ENCODE data around the gene CTNNBL1. TPM values are rescaled to one million over a fixed set of nuclear protein-coding genes. Genes with fewer than 3 reads are reported as not detected.

The CTNNBL1 gene
- total and polyA plus RNA-seq, 3 donors from 2014 or later = 50.4 to 119 (median 61.0) TPM

- Histone ChIP-seq H3K27me3 (no peaks in the 10 kb centered on the region), H3K4me3 (no peak overlapping the region), H3K4me1 (no peaks in the 10 kb centered on the region), H3K27ac (no peak overlapping the region), H3K36me3 (ENCODE audit: low read depth, missing control alignments) (no peaks in the 10 kb centered on the region), H3K9me3 (no peaks in the 10 kb centered on the region)
- intact Hi-C loops (cut with DNase I; ENCODE audit: low total_unique reads) = no loop called here
- TF ChIP-seq CTCF (IDR thresholded peaks at IDR 0.05) (no peak), POLR2A (IDR thresholded peaks at IDR 0.05) (no peak)
- DNase-seq = no peak
- 82 to 96% methylated on average over 5 of the region's 5 CpGs for WGBS, 2 donors
Observed at GRCh38 chr20:37725855-37726254, 32.0 kb downstream of the CTNNBL1 start.

DNA sequence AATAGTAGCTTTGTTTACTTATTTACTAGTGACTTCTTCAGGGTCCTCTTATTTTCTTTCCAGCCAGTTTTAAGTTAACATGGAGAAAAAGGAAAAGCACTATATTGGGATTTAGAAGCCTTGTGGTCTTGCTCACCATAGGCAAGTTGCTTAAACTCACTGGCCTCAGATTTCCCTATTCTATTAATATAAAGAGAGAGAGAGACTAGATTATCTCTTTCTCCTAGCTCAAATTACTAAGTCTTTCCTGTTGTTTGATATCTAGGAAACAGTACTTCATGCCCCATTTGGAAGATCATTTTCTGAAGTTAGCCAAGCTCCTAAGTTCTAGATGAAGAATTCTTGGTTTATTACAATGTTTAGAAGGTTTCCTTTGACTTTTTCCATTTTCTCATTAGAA, 32.5 kb downstream of the CTNNBL1 start:
- H3K4me3 ChIP-seq = no peak overlapping the region
- intact Hi-C loops (cut with DNase I; ENCODE audit: low total_unique reads) = no loop called here
- TF ChIP-seq POLR2A (IDR thresholded peaks at IDR 0.05) (no peak), CTCF (IDR thresholded peaks at IDR 0.05) (no peak)
- H3K27ac ChIP-seq = no peak overlapping the region
- no peaks in the 10 kb centered on the region for H3K36me3 ChIP-seq (ENCODE audit: low read depth, missing control alignments)
- no peak for DNase-seq
- H3K9me3 ChIP-seq = no peaks in the 10 kb centered on the region
- H3K4me1 ChIP-seq = no peaks in the 10 kb centered on the region
- H3K27me3 ChIP-seq = no peaks in the 10 kb centered on the region

GRCh38 chr20:37726971-37727956, 33.4 kb downstream of the CTNNBL1 start:
- TF ChIP-seq POLR2A (IDR thresholded peaks at IDR 0.05) (no peak), CTCF (IDR thresholded peaks at IDR 0.05) (no peak)
- Histone ChIP-seq H3K4me1 (no peaks in the 10 kb centered on the region), H3K9me3 (no peaks in the 10 kb centered on the region), H3K4me3 (no peak overlapping the region), H3K36me3 (ENCODE audit: low read depth, missing control alignments) (no peaks in the 10 kb centered on the region), H3K27me3 (no peaks in the 10 kb centered on the region), H3K27ac (no peak overlapping the region)
- 83 to 84% methylated on average over 7 of the region's 7 CpGs for WGBS, 2 donors
- intact Hi-C loops (cut with DNase I; ENCODE audit: low total_unique reads) = no loop called here
- DNase-seq = no peak

DNA sequence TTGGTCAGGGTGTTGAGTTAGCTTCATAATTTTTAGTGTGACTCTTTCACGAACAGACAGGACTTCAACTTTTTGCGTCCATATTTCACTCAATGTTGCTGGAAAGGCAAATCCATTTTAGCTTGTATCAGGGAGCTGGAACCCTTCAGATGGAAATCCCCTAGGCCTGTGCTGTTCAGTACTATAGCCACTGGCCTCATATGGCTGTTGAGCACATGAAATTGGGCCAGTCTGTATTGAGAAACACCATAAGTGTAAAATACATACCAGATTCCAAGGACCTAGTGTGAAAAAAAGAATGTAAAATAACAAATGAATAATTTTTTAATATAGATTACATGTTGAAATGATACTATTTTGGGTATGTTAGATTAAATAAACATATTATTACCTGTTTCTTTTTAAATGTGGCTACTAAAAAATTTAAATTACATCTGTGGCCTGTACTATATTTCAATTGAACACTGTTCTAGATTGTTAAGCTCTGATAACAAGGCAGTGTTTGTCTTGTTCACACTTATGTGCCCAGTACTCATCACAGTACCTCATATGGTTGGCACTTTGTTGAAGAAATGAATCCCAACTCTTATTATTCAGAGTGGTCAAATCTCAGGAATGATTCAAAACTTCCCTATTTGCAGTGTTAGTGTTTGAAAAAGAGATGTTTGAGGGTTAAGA, 34.3 kb downstream of the CTNNBL1 start:
- intact Hi-C loops (cut with DNase I; ENCODE audit: low total_unique reads) = no loop called here
- Histone ChIP-seq H3K4me3 (no peak overlapping the region), H3K36me3 (ENCODE audit: low read depth, missing control alignments) (no peaks in the 10 kb centered on the region), H3K4me1 (no peaks in the 10 kb centered on the region), H3K27ac (no peak overlapping the region), H3K27me3 (no peaks in the 10 kb centered on the region), H3K9me3 (no peaks in the 10 kb centered on the region)
- no peak for DNase-seq
- no peak for TF ChIP-seq CTCF (IDR thresholded peaks at IDR 0.05)
- TF ChIP-seq POLR2A (IDR thresholded peaks at IDR 0.05) = no peak
- WGBS, 2 donors = 95 to 96% methylated on average over 2 of the region's 2 CpGs

All from testis (tissue), 3 donors.